GM23248 (cell line): Measurements from ENCODE around the gene RBM5. TPM values are rescaled to one million over a fixed set of nuclear protein-coding genes. Genes with fewer than 3 reads are reported as not detected.
A peak's percentile ranks its signal among the peaks of the same experiment; 100 is the strongest.

Experiments
- DNase-seq: peaks from one replicate; pipeline ENCODE4 v3.0.0-alpha.2; 2015
- H2AFZ ChIP-seq: fragments of 200-600 bp; sonication (generic); 2 replicates; pipeline ENCODE4 v1.6.1; 2016; ENCODE audit warnings: antibody characterized with exemption
- H3F3A ChIP-seq: fragments of 200-600 bp; sonication (generic); 2 replicates; pipeline ENCODE4 v1.6.1; 2016; ENCODE audit warnings: mild to moderate bottlenecking, antibody characterized with exemption, mixed run types; ENCODE audit not compliant: insufficient read depth
- H3K27ac ChIP-seq: fragments of 200-600 bp; sonication (generic); 2 replicates; pipeline ENCODE4 v1.5.1; 2016; ENCODE audit warnings: mild to moderate bottlenecking
- H3K27me3 ChIP-seq: fragments of 200-600 bp; sonication (generic); replicated peaks from 2 replicates; pipeline ENCODE4 v1.6.1; 2016; ENCODE audit warnings: mild to moderate bottlenecking; ENCODE audit not compliant: insufficient read depth
- H3K36me3 ChIP-seq: fragments of 200-600 bp; sonication (generic); 2 replicates; pipeline ENCODE4 v1.6.1; 2016; ENCODE audit warnings: low read depth, mild to moderate bottlenecking
- H3K4me1 ChIP-seq: fragments of 200-600 bp; sonication (generic); 2 replicates; pipeline ENCODE4 v1.6.1; 2016; ENCODE audit warnings: mild to moderate bottlenecking; ENCODE audit not compliant: insufficient read depth
- H3K4me2 ChIP-seq: fragments of 200-600 bp; sonication (generic); one replicate; pipeline ENCODE4 v1.6.1; 2016; ENCODE audit warnings: mild to moderate bottlenecking; ENCODE audit not compliant: unreplicated experiment
- H3K4me3 ChIP-seq: fragments of 200-600 bp; sonication (generic); 2 replicates; pipeline ENCODE4 v1.5.1; 2016; ENCODE audit warnings: mild to moderate bottlenecking
- H3K79me2 ChIP-seq: fragments of 200-600 bp; sonication (generic); 2 replicates; pipeline ENCODE4 v1.6.1; 2016; ENCODE audit warnings: mild to moderate bottlenecking; ENCODE audit not compliant: insufficient read depth
- H3K9ac ChIP-seq: fragments of 200-600 bp; sonication (generic); 2 replicates; pipeline ENCODE4 v1.6.1; 2016; ENCODE audit warnings: mild to moderate bottlenecking
- H3K9me2 ChIP-seq: fragments of 200-600 bp; sonication (generic); 2 replicates; pipeline ENCODE4 v1.6.1; 2016; ENCODE audit warnings: mixed run types, mild to moderate bottlenecking, moderate library complexity; ENCODE audit not compliant: insufficient read depth
- H3K9me3 ChIP-seq: fragments of 200-600 bp; sonication (generic); one replicate; pipeline ENCODE4 v1.6.1; 2017; ENCODE audit warnings: low read depth
- H4K20me1 ChIP-seq: fragments of 200-600 bp; sonication (generic); 2 replicates; pipeline ENCODE4 v1.6.0; 2016; ENCODE audit not compliant: insufficient read depth
- EZH2 ChIP-seq: fragments of 200-600 bp; sonication (generic); IDR thresholded peaks from 2 replicates; pipeline ENCODE4 v1.6.1; 2018; ENCODE audit warnings: antibody characterized with exemption, mild to moderate bottlenecking; ENCODE audit not compliant: insufficient read depth, poor library complexity, severe bottlenecking
- EZH2phosphoT487 ChIP-seq: fragments of 200-600 bp; sonication (generic); IDR thresholded peaks from 2 replicates; pipeline ENCODE4 v1.6.1; 2018; ENCODE audit warnings: antibody characterized with exemption, moderate library complexity, mild to moderate bottlenecking, low read depth; ENCODE audit not compliant: insufficient read depth
- WGBS, 2 experiments: methylation state at CpG; one replicate each; pipeline ENCODE4 v1.1.6; 2015 to 2017; ENCODE audit warnings: low lambda C conversion rate in 2 of 2, low coverage in 1 of 2; ENCODE audit errors: missing lambda C conversion rate in 2 of 2; 5-methylcytosine and 5-hydroxymethylcytosine counted together
- in situ Hi-C: fragments of 300-500 bp; cut with MboI; formaldehyde crosslinking; loops from 2 replicates; pipeline ENCODE4 v1.15.0; 2020
- polyA plus RNA-seq: library from polyadenylated mRNA; unstranded; fragments of >200 nt; fragmentation: Nextera tagmentation; extraction: Ambion mirVana; gene quantifications from 2 replicates; pipeline ENCODE4 v1.2.1, GENCODE V29; 2016
- total RNA-seq: library from RNA; depleted of rRNA; stranded (reverse); fragments of >200 nt; shearing (Covaris generic); gene quantifications from 2 replicates; pipeline ENCODE4 v1.2.3, GENCODE V29; 2014

RBM5 gene
- total and polyA plus RNA-seq, 2 experiments from 2014 or later, result 55.0 to 86.1 TPM

DNA sequence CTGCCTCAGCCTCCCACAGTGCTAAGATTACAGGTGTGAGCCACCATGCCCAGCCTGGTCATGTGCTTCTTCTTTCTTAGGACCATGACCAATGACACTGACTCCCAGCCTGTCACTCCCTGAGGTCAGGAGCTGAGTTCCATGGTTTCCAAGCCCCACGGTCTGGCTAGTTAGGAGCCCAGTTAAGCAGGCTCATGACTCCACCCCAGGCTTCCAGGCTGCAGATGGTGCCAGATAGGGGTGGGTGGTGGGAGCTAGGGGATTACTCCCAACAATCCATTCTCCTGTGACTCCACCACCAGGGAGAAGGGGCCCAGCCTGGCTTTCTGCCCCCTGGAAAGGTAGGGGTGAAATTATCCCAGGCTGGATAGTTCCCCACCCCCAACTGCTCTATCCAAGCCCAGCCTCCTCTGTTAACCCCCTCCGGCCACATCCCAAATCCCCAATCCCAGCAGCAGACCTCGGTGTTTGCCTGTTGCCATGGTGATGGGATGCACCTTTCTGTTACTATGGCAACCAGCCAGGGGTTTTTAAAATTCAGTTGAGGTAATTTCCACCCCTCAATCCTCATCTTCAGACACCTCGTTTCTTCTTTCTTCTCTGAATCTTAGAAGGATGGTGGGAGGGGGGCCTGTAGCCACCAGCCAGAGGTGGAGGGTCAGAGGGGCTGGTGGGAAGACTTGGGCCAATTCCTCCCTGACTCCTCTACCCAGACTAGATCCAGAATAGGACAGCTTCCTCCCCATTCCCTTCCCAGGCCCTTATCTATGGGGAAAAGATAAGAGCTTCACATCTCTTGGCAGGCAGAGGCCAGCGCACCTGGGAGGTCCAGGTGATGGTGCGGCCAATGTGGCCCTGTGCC, 43.9 kb downstream of the RBM5 start:
- Histone ChIP-seq H2AFZ (no peak overlapping the region), H3K9ac (no peak overlapping the region), H3K4me1 (no peaks in the 10 kb centered on the region), H3K27ac (no peak overlapping the region), H3K36me3 (no peaks in the 10 kb centered on the region), H3K9me3 (no peaks in the 10 kb centered on the region), H3K9me2 (no peaks in the 10 kb centered on the region), H3K27me3 (no peaks in the 10 kb centered on the region), H3K4me3 (no peak overlapping the region), H3F3A (no peaks in the 10 kb centered on the region), H3K79me2 (no peaks in the 10 kb centered on the region), H3K4me2 (no peak overlapping the region), H4K20me1 (no peaks in the 10 kb centered on the region)
- in situ Hi-C loops, result no loop called here
- 41 to 50% methylated on average over 6 of the region's 6 CpGs for WGBS, 2 experiments
- DNase-seq, result peak; percentile 22
- TF ChIP-seq EZH2phosphoT487 (no peak), EZH2 (no peak)

DNA sequence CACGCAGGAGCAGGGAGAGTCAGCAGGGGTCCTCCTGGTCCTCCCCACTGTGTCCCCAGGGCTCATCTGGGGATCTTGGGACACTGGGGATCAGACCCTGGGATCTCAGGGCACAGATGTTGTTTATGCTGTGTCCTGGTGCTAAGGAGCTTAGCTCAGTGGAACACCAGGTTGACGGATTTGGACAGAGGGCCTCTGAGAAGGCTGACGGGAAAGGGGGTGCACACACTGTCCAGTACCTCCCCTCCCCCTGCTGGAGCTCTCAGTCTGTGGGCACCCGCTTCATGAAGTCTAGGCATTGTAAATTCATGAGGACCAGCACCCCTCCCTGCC, 44.5 kb downstream of the RBM5 start:
- Histone ChIP-seq H2AFZ (no peak overlapping the region), H3K9me3 (no peaks in the 10 kb centered on the region), H3K9me2 (no peaks in the 10 kb centered on the region), H3K4me2 (no peak overlapping the region), H3K27ac (no peak overlapping the region), H3F3A (no peaks in the 10 kb centered on the region), H3K9ac (no peak overlapping the region), H3K36me3 (no peaks in the 10 kb centered on the region), H3K4me1 (peaks cover under 1% of the 10 kb centered on the region), H4K20me1 (no peaks in the 10 kb centered on the region), H3K4me3 (no peak overlapping the region), H3K27me3 (no peaks in the 10 kb centered on the region), H3K79me2 (no peaks in the 10 kb centered on the region)
- 47 to 57% methylated on average over 4 of the region's 4 CpGs for WGBS, 2 experiments
- no peak for TF ChIP-seq EZH2phosphoT487
- no peak for TF ChIP-seq EZH2
- no peak for DNase-seq
- in situ Hi-C loops, result no loop called here

DNA sequence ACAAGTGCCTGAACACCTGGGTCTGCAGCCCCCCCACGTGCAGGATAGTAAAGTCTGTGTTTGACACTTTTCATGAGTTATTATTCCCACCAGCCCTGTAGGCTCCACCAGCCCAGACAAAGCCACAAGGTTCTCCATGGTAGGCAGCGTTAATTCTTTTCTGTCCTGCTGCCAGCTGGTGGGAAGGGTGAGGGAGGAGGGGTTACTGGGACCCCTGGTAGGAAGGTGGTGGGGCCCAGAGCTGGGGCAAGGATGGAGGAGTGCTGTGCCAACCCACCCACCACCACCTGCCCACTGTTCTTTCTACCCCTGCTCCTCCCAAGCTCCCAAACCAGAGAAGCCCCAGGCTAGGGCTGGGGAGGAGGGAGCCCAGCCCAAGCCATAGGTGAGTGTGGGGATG, 45.6 kb downstream of the RBM5 start:
- TF ChIP-seq EZH2phosphoT487 (no peak), EZH2 (no peak)
- peaks cover 9% of the 10 kb centered on the region for H3K4me1 ChIP-seq
- no peaks in the 10 kb centered on the region for H3K9me3 ChIP-seq
- no peaks in the 10 kb centered on the region for H3K79me2 ChIP-seq
- H3K27me3 ChIP-seq, result no peaks in the 10 kb centered on the region
- no peak overlapping the region for H3K27ac ChIP-seq
- H2AFZ ChIP-seq, result no peak overlapping the region
- WGBS, 2 experiments, result 46% methylated on average over 2 of the region's 2 CpGs
- H3K9me2 ChIP-seq, result no peaks in the 10 kb centered on the region
- H3K4me2 ChIP-seq, result no peak overlapping the region
- H3K9ac ChIP-seq, result no peak overlapping the region
- no peaks in the 10 kb centered on the region for H3K36me3 ChIP-seq
- H4K20me1 ChIP-seq, result no peaks in the 10 kb centered on the region
- H3F3A ChIP-seq, result no peaks in the 10 kb centered on the region
- no peak for DNase-seq
- H3K4me3 ChIP-seq, result no peak overlapping the region
- in situ Hi-C loops, result no loop called here

DNA sequence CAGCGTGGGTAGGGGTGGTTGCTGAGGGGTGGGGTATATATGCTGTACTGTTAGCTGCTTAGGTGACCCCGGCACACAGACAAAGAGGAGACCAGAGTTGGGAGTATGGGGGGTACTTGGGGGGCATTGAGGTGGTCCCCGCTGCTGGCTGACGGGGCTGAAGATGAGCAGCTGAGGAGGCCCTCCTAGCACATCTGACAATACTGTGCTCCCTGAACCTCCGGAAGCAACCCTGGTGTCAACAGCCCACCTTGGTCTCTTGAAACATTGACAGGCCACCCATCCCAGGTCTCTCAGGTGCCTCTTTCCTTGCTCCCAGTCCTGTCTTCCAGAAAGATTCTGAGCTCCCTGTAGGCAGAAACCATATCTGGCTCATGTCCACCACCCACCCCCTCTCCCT, 47.2 kb downstream of the RBM5 start:
- in situ Hi-C loops, result no loop called here
- no peak for DNase-seq

More for the DNA sequence above, 47.2 kb downstream of the RBM5 start:
- Histone ChIP-seq H3K9me3 (no peaks in the 10 kb centered on the region), H2AFZ (no peak overlapping the region), H3K27ac (no peak overlapping the region), H3K9ac (no peak overlapping the region), H3K4me3 (no peak overlapping the region), H4K20me1 (no peaks in the 10 kb centered on the region), H3K79me2 (no peaks in the 10 kb centered on the region), H3F3A (no peaks in the 10 kb centered on the region), H3K9me2 (no peaks in the 10 kb centered on the region), H3K4me1 (peaks cover 9% of the 10 kb centered on the region), H3K4me2 (no peak overlapping the region), H3K27me3 (no peaks in the 10 kb centered on the region), H3K36me3 (no peaks in the 10 kb centered on the region)
- 94 to 95% methylated on average over 5 of the region's 5 CpGs for WGBS, 2 experiments
- TF ChIP-seq EZH2phosphoT487 (no peak), EZH2 (no peak)
